AG04450 (cell line): Measurements from ENCODE around the gene SLC48A1. TPM values are rescaled to one million over a fixed set of nuclear protein-coding genes. Genes with fewer than 3 reads are reported as not detected.

Experiments used
- CTCF ChIA-PET: fragments of 300-600, 350-600 bp; formaldehyde crosslinking; extraction: SDS; loops from one replicate; lab custom pipeline; 2022; ENCODE audit warnings: antibody characterized with exemption, inconsistent platforms; lab: Charles Lee
- POLR2A ChIA-PET: fragments of 350-600 bp; formaldehyde crosslinking; extraction: SDS; loops from one replicate; lab custom pipeline; 2021; ENCODE audit warnings: antibody characterized with exemption, inconsistent platforms; lab: Yijun Ruan, JAX
- DNase-seq: peaks from one replicate; pipeline ENCODE4 v3.0.0-alpha.2; 2011; ENCODE audit warnings: low read depth, low spot score
- H3K27ac ChIP-seq: one replicate; pipeline ENCODE4 v1.5.1; 2012; ENCODE audit warnings: low read depth, low read length, control low read depth
- H3K27me3 ChIP-seq: one replicate; pipeline ENCODE4 v1.6.0; 2012; ENCODE audit warnings: low read length; ENCODE audit not compliant: control insufficient read depth, insufficient read depth
- H3K4me3 ChIP-seq: 2 replicates; pipeline ENCODE4 v1.5.1; 2011; ENCODE audit warnings: mild to moderate bottlenecking, low read depth, low read length, control low read depth
- H3K9me3 ChIP-seq: 2 replicates; pipeline ENCODE4 v1.5.1; 2012; ENCODE audit warnings: low read length; ENCODE audit not compliant: control insufficient read depth, insufficient read depth
- polyA plus RNA-seq: library from polyadenylated mRNA; depleted of rRNA; stranded (reverse); fragments of >200 nt; gene quantifications from 2 replicates; pipeline ENCODE4 v1.2.3, GENCODE V29; 2011
- TF ChIP-seq, protein P1 (sequence below): IDR thresholded peaks from 2 replicates; pipeline ENCODE4 v1.5.1; 2011; ENCODE audit warnings: low read depth, low read length, control low read depth, inconsistent platforms

The SLC48A1 gene
- polyA plus RNA-seq, 1 experiment, result 7.8 TPM

DNA sequence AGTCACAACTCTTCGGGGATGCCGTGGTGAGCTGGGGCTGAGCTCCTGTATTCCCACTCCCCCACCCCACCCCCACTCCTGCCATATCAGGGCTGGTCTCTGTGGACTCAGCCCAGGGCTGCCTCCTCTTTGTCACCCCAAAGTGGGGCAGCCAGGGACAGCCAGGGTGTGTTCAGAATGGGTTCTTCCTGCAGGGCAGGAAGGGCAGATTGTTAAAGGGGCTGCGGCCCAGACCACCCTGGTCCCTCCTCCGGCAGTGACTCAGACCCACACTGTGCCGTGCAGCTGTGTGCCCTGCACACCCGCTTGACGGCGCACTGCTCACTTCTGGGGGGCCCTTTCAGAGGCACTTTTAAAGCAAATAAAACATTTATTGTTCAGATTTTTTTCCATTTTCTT is 9.3 kb downstream of the SLC48A1 start:
- Histone ChIP-seq H3K4me3 (no peak overlapping the region), H3K27ac (no peak overlapping the region), H3K9me3 (no peaks in the 10 kb centered on the region), H3K27me3 (no peaks in the 10 kb centered on the region)
- ChIA-PET POLR2A (interaction anchor here (0.7 kb wide), 1 partner anchor 36 kb away, joined by 3 read pairs; no protein-coding TSS in a partner anchor), CTCF (interaction anchor here (7.7 to 12.2 kb wide), 3 partner anchors 40 to 67 kb away, joined by 76 to 152 read pairs (median 104); no protein-coding TSS in a partner anchor)
- no peak for DNase-seq
- TF ChIP-seq, protein P1, sequence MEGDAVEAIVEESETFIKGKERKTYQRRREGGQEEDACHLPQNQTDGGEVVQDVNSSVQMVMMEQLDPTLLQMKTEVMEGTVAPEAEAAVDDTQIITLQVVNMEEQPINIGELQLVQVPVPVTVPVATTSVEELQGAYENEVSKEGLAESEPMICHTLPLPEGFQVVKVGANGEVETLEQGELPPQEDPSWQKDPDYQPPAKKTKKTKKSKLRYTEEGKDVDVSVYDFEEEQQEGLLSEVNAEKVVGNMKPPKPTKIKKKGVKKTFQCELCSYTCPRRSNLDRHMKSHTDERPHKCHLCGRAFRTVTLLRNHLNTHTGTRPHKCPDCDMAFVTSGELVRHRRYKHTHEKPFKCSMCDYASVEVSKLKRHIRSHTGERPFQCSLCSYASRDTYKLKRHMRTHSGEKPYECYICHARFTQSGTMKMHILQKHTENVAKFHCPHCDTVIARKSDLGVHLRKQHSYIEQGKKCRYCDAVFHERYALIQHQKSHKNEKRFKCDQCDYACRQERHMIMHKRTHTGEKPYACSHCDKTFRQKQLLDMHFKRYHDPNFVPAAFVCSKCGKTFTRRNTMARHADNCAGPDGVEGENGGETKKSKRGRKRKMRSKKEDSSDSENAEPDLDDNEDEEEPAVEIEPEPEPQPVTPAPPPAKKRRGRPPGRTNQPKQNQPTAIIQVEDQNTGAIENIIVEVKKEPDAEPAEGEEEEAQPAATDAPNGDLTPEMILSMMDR, result no peak

DNA sequence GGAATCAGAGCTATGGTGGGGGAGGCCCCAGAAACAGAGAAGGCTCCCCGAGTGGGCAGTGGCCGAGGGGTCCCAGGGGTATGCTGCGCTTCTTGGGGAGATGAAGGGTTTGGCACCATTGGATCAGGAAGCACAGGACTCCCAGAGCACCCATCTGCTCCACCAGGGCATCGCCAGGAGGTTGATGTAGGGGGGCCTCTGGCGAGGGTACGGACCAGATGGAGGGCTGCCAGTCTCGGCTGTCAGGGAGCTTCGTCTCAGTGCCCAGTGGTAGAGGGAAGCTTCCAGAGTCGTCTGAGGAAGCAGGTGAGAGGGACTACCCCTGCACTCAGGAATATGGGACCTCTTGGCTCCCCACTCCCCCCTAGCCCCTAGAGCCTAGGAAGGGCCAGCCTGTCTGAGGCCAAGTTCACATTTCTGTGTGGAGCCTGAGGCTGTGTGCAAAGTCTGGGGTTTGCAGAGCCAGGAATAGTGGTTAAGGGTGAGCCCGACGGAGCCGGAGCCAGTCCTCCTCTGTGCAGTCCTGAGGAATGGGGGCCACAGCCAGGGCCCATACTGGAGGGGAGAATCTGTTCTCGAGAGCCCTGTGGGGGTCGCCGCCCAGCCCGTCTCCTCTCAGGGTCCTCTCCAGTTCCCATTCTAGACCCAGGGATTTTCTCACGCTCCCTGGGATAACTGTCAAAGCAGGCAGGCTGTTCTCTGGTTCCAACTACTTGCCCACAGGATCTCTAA is 10.2 kb downstream of the SLC48A1 start:
- Histone ChIP-seq H3K27ac (no peak overlapping the region), H3K9me3 (no peaks in the 10 kb centered on the region), H3K4me3 (no peak overlapping the region), H3K27me3 (no peaks in the 10 kb centered on the region)
- DNase-seq, result no peak
- ChIA-PET POLR2A (no interaction called here), CTCF (interaction anchor here (9.1 to 12.2 kb wide), 2 partner anchors 55 to 68 kb away, joined by 104 to 152 read pairs; no protein-coding TSS in a partner anchor)
- TF ChIP-seq, protein P1, result no peak

DNA sequence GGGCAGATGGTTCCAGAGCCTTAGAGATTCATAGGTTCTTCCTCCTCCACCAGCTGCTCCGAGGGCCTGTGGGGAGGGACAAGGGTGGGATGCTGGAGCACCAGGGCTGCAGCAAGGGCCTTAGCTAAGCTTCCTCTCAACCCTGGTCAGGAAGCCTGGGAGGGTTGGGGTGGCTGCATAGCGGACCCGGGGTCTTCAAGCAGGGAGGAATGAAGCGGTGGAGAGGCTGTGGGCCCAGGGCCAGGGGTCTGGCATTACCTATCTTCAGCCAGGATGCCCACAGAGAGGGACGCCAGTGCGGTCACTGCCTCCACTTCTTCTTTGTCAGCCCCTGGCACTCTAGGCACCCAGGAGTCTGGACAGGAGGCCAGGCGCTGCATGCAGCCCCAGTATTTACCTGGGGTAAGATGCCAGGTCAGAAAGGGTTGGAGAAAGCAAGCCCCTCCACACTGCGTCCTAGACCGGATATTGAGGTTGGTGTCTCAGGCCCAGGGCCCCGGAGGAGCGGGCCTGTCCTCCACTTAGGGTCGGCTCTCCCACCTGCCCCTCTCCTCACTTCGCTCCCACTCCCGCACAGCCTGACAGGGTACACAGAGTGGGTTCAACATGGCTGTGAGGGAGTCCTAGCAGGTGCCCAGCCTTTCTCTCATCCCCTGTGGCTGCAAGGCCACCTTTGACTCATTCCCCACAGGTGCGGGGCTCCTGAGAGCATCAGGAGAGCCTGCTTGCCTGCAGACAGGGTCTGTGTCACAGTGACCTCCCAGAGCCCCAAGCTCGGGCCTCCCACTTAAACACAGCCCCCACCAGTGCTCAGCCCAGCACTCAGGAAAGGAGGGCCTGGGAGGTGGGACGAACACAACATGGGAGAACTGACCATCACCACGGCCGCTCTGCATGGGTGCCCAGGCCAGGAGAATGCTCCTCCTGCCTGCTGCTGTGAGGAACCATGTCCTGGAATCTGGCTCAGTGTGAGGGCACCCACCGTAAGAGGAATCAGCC is 11.1 kb downstream of the SLC48A1 start:
- no peaks in the 10 kb centered on the region for H3K9me3 ChIP-seq
- H3K4me3 ChIP-seq, result no peak overlapping the region
- ChIA-PET CTCF (interaction anchor here (1.3 kb wide), 1 partner anchor 42 kb away, joined by 6 read pairs; no protein-coding TSS in a partner anchor), POLR2A (no interaction called here)
- no peak for DNase-seq
- H3K27me3 ChIP-seq, result no peaks in the 10 kb centered on the region
- TF ChIP-seq, protein P1, result no peak
- H3K27ac ChIP-seq, result no peak overlapping the region

DNA sequence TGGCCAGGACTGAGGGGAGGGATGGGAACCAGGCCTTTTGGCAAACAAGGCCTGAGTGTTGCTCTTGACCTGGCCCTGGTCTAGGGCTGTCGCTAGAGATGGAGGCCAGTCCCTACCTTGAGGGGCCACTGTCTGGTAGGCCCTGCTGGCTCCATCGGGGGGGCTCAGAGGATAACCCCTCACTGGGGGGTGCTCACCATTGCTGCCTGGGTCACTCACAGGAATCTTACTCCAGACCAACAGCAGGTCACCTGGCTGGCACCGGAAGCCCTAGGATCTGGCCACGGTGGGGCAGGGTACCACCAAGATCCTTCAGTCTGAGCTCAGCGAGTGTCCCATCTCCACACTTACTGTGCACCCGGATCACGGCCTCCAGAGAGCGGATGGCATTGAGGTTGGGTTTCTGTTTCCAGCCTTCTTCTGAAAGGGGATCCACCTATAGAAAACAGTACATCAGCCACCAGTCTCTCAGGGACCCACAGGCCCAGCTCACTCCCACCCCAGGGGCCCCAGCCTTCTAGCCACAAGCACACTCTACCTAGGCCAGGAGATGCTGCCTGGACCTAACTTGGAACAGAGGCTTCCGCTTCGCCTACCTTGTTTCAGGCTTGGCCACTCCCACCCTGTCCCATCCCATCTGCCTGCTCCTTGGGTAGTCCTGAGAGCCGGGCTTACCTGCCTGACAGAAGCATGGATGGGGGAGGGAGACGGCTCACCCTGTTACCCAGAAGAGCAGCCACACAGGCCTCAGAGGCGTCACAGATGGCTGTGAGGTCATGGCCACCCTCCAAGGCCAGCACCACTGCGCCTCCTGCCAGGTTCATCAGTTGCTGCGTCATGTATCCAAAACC is 12.2 kb downstream of the SLC48A1 start:
- H3K4me3 ChIP-seq, result no peak overlapping the region
- no peaks in the 10 kb centered on the region for H3K27me3 ChIP-seq
- ChIA-PET CTCF (interaction anchor here (1.3 kb wide), 1 partner anchor 43 kb away, joined by 6 read pairs; no protein-coding TSS in a partner anchor), POLR2A (no interaction called here)
- no peak overlapping the region for H3K27ac ChIP-seq
- no peaks in the 10 kb centered on the region for H3K9me3 ChIP-seq
- TF ChIP-seq, protein P1, result no peak
- DNase-seq, result no peak
